MCF 10A (cell line): ENCODE measurements around the gene CSK. TPM values are rescaled to one million over a fixed set of nuclear protein-coding genes. Genes with fewer than 3 reads are reported as not detected.

Source experiments
- BruUV-seq: library from RNA; stranded (reverse); fragments of 400-500 nt; replicated peaks from 2 replicates; lab custom pipeline; 2021; lab: Mats Ljungman, UMichigan
- CTCF ChIA-PET: fragments of 300-600 bp; sonication (Branson Sonifier 250); formaldehyde crosslinking; extraction: SDS; loops from one replicate; lab custom pipeline; 2021; ENCODE audit warnings: antibody characterized with exemption, inconsistent platforms; lab: Yijun Ruan, JAX
- POLR2A ChIA-PET: fragments of 300-600, 350-650 bp; sonication (Branson Sonifier 250); formaldehyde crosslinking; extraction: SDS; loops from one replicate; lab custom pipeline; 2020; ENCODE audit warnings: antibody characterized with exemption, inconsistent platforms; lab: Yijun Ruan, JAX
- DNase-seq: peaks from one replicate; pipeline ENCODE4 v3.0.0-alpha.2; 2018; ENCODE audit not compliant: unreplicated experiment
- H3K27ac Mint-ChIP-seq: one replicate; pipeline ENCODE4 v1.8.0; 2022; ENCODE audit warnings: mild to moderate bottlenecking, low read depth, mixed read lengths; ENCODE audit not compliant: unreplicated experiment
- H3K27me3 Mint-ChIP-seq: one replicate; pipeline ENCODE4 v1.8.0; 2022; ENCODE audit warnings: mixed read lengths; ENCODE audit not compliant: insufficient read depth, unreplicated experiment
- H3K36me3 Mint-ChIP-seq: one replicate; pipeline ENCODE4 v1.8.0; 2022; ENCODE audit warnings: mild to moderate bottlenecking, moderate library complexity, mixed read lengths; ENCODE audit not compliant: insufficient read depth, unreplicated experiment
- H3K4me1 Mint-ChIP-seq: one replicate; pipeline ENCODE4 v1.8.0; 2022; ENCODE audit warnings: mixed read lengths; ENCODE audit not compliant: insufficient read depth, unreplicated experiment
- H3K4me3 Mint-ChIP-seq: one replicate; pipeline ENCODE4 v1.8.0; 2022; ENCODE audit warnings: mild to moderate bottlenecking, moderate library complexity, mixed read lengths; ENCODE audit not compliant: unreplicated experiment
- H3K9me3 Mint-ChIP-seq: one replicate; pipeline ENCODE4 v1.8.0; 2022; ENCODE audit warnings: mixed read lengths; ENCODE audit not compliant: unreplicated experiment
- CTCF ChIP-seq: fragments of 200-600 bp; IDR thresholded peaks from one replicate; pipeline ENCODE4 v1.8.0; 2022; ENCODE audit warnings: antibody characterized with exemption, mild to moderate bottlenecking; ENCODE audit not compliant: unreplicated experiment
- intact Hi-C: fragments of 100-400 bp; cut with micrococcal nuclease; formaldehyde crosslinking; loops from 2 replicates; pipeline ENCODE4 v1.14.1; 2022
- total RNA-seq: library from RNA; stranded (reverse); gene quantifications from 2 replicates; pipeline ENCODE4 v1.2.3, GENCODE V29; 2022

Gene CSK
- total RNA-seq, 1 experiment from 2014 or later, result 65.3 TPM

- peak; percentile 70 for DNase-seq
- H3K36me3 Mint-ChIP-seq, result peaks cover 4% of the 10 kb centered on the region
- CTCF ChIA-PET, result interaction anchor here (0.5 to 26.4 kb wide), 48 partner anchors 10 to 794 kb away, joined by 3 to 632 read pairs (median 6); partner anchors contain the start of genes CYP1A1, EDC3, RPP25 and ULK3
- H3K9me3 Mint-ChIP-seq, result no peaks in the 10 kb centered on the region
- TF ChIP-seq CTCF, result peak; percentile 81
- intact Hi-C loops, result loop anchor here (1.0 to 10.0 kb wide), 3 partner anchors 134 to 397 kb away; partner anchors contain the start of gene UBL7
- no peaks in the 10 kb centered on the region for H3K27me3 Mint-ChIP-seq
- no TSS peak for BruUV-seq
- H3K4me1 Mint-ChIP-seq, result peaks cover 6% of the 10 kb centered on the region
- H3K4me3 Mint-ChIP-seq, result no peak overlapping the region
- POLR2A ChIA-PET, result interaction anchor here (0.6 to 2.2 kb wide), 7 partner anchors 9 to 571 kb away, joined by 3 to 9 read pairs (median 3); no protein-coding TSS in a partner anchor
- H3K27ac Mint-ChIP-seq, result no peak overlapping the region
These were observed 13.0 kb upstream of the CSK start for GRCh38 chr15:74768771-74769342.

GRCh38 chr15:74769463-74770025 lies 12.3 kb upstream of the CSK start:
- Mint-ChIP-seq H3K27me3 (no peaks in the 10 kb centered on the region), H3K4me1 (peaks cover 6% of the 10 kb centered on the region), H3K4me3 (no peak overlapping the region), H3K27ac (no peak overlapping the region), H3K36me3 (peaks cover 4% of the 10 kb centered on the region), H3K9me3 (no peaks in the 10 kb centered on the region)
- ChIA-PET CTCF (interaction anchor here (0.6 to 26.4 kb wide), 54 partner anchors 10 to 538 kb away, joined by 3 to 632 read pairs (median 6); partner anchors contain the start of genes CYP1A1, EDC3, RPP25 and ULK3), POLR2A (interaction anchor here (0.6 to 2.2 kb wide), 9 partner anchors 8 to 746 kb away, joined by 3 to 9 read pairs (median 3); no protein-coding TSS in a partner anchor)
- no TSS peak for BruUV-seq
- intact Hi-C loops, result loop anchor here (1.0 to 10.0 kb wide), 3 partner anchors 134 to 397 kb away; partner anchors contain the start of gene UBL7
- no peak for TF ChIP-seq CTCF
- no peak for DNase-seq

GRCh38 chr15:74770211-74770903 lies 11.5 kb upstream of the CSK start:
- no peak for TF ChIP-seq CTCF
- CTCF ChIA-PET, result interaction anchor here (0.6 to 26.4 kb wide), 53 partner anchors 8 to 544 kb away, joined by 3 to 632 read pairs (median 6); partner anchors contain the start of genes EDC3, RPP25 and ULK3
- no peak overlapping the region for H3K4me3 Mint-ChIP-seq
- intact Hi-C loops, result no loop called here
- H3K27ac Mint-ChIP-seq, result no peak overlapping the region
- H3K36me3 Mint-ChIP-seq, result peaks cover 4% of the 10 kb centered on the region
- DNase-seq, result no peak
- H3K4me1 Mint-ChIP-seq, result peaks cover 6% of the 10 kb centered on the region
- no peaks in the 10 kb centered on the region for H3K27me3 Mint-ChIP-seq
- H3K9me3 Mint-ChIP-seq, result no peaks in the 10 kb centered on the region
- POLR2A ChIA-PET, result interaction anchor here (0.6 to 2.2 kb wide), 17 partner anchors 10 to 746 kb away, joined by 3 to 13 read pairs (median 4); partner anchors contain the start of genes CSK and FAM219B
- BruUV-seq, result no TSS peak
